Esophagus squamous epithelium (tissue), 5 donors: ENCODE data around the gene TCF4. TPM values are rescaled to one million over a fixed set of nuclear protein-coding genes. Genes with fewer than 3 reads are reported as not detected.

Experiments used
- DNase-seq: peaks from one replicate; lab custom pipeline; 2025; lab: John Stamatoyannopoulos, UW
- H3K27ac ChIP-seq, 4 donors: fragments of 200-600 bp; sonication (generic); one replicate each; pipeline ENCODE4 v1.5.1; 2016 to 2019; ENCODE audit warnings: mild to moderate bottlenecking in 1 of 4
- H3K27me3 ChIP-seq, 4 donors: fragments of 200-600 bp; sonication (generic); 1 replicate in 3 of 4; 2 replicates in 1 of 4; pipeline versions ENCODE4 v1.5.1 to v1.6.0; 2017 to 2021; ENCODE audit warnings: antibody characterized with exemption in 1 of 4
- H3K36me3 ChIP-seq, 3 donors: fragments of 200-600 bp; sonication (generic); one replicate each; pipeline ENCODE4 v1.5.1; 2016 to 2019
- H3K4me1 ChIP-seq, 3 donors: fragments of 200-600 bp; sonication (generic); one replicate each; pipeline ENCODE4 v1.5.1; 2017 to 2019
- H3K4me3 ChIP-seq, 4 donors: fragments of 200-600 bp; sonication (generic); 1 replicate in 3 of 4; 2 replicates in 1 of 4; pipeline ENCODE4 v1.5.1; 2016 to 2019; ENCODE audit warnings: mild to moderate bottlenecking in 2 of 4, moderate library complexity in 1 of 4
- H3K9me3 ChIP-seq, 3 donors: fragments of 200-600 bp; sonication (generic); one replicate each; pipeline ENCODE4 v1.5.1; 2016 to 2019
- CTCF ChIP-seq, 6 experiments: fragments of 450-650 bp in 4 of 6; fragments of 200-600 bp in 2 of 6; sonication (generic) in 2 of 6; IDR thresholded peaks; one replicate each; pipeline ENCODE4 v1.5.1; 2016 to 2019; ENCODE audit warnings: antibody characterized with exemption in 6 of 6, mild to moderate bottlenecking in 4 of 6, moderate library complexity in 4 of 6
- POLR2A ChIP-seq, 4 donors: fragments of 450-650 bp; IDR thresholded peaks; one replicate each; pipeline ENCODE4 v1.6.1; 2017; ENCODE audit warnings: antibody characterized with exemption in 4 of 4, mild to moderate bottlenecking in 4 of 4, moderate library complexity in 3 of 4
- WGBS, 2 donors: methylation state at CpG; one replicate each; pipeline ENCODE4 v1.1.5; 2018; 5-methylcytosine and 5-hydroxymethylcytosine counted together
- intact Hi-C: fragments of 100-400 bp; cut with DNase I; formaldehyde crosslinking; loops from one replicate; pipeline ENCODE4 v1.15.0; 2022
- total RNA-seq, 4 donors: library from RNA; depleted of rRNA; stranded (reverse); fragments of >200 nt; gene quantifications; one replicate each; pipeline ENCODE4 v1.1.0, GENCODE V29; 2016
- donor health status: DM: yes; HTN: yes; CAD: no.

TCF4 gene
- total RNA-seq, 4 donors from 2014 or later = 19.0 to 79.7 (median 26.0) TPM

GRCh38 chr18:55486936-55487335 lies 101.1 kb downstream of the TCF4 start:
- Histone ChIP-seq H3K9me3 (no peaks in the 10 kb centered on the region), H3K27me3 (no peaks in the 10 kb centered on the region), H3K4me1 (peaks cover 0 to 14% (median 8%) of the 10 kb centered on the region in 3 donors), H3K27ac (no peak overlapping the region), H3K36me3 (no peaks in the 10 kb centered on the region), H3K4me3 (no peak overlapping the region)
- no peak for TF ChIP-seq POLR2A (IDR thresholded peaks at IDR 0.05)
- no peak for TF ChIP-seq CTCF (IDR thresholded peaks at IDR 0.05)
- 88 to 97% methylated on average over 3 of the region's 3 CpGs for WGBS, 2 donors
- intact Hi-C loops = no loop called here
- no peak for DNase-seq

- H3K4me1 ChIP-seq = peaks cover 0 to 14% (median 8%) of the 10 kb centered on the region in 3 donors
- 65 to 76% methylated on average over 2 of the region's 2 CpGs for WGBS, 2 donors
- no peak overlapping the region for H3K4me3 ChIP-seq
- H3K36me3 ChIP-seq = no peaks in the 10 kb centered on the region
- H3K9me3 ChIP-seq = no peaks in the 10 kb centered on the region
- H3K27ac ChIP-seq = no peak overlapping the region
- no peak for DNase-seq
- no peaks in the 10 kb centered on the region for H3K27me3 ChIP-seq
- TF ChIP-seq POLR2A (IDR thresholded peaks at IDR 0.05) = no peak
- no peak for TF ChIP-seq CTCF (IDR thresholded peaks at IDR 0.05)
- intact Hi-C loops = no loop called here
Observed at GRCh38 chr18:55485666-55486065, 102.3 kb downstream of the TCF4 start.

GRCh38 chr18:55484773-55485172 lies 103.2 kb downstream of the TCF4 start:
- WGBS, 2 donors = 45 to 78% methylated on average over 2 of the region's 2 CpGs
- no peak overlapping the region for H3K27ac ChIP-seq
- no peak overlapping the region for H3K4me3 ChIP-seq
- intact Hi-C loops = no loop called here
- H3K36me3 ChIP-seq = no peaks in the 10 kb centered on the region
- no peaks in the 10 kb centered on the region for H3K9me3 ChIP-seq
- no peak for DNase-seq
- no peaks in the 10 kb centered on the region for H3K27me3 ChIP-seq
- peaks cover 0 to 16% (median 8%) of the 10 kb centered on the region in 3 donors for H3K4me1 ChIP-seq
- TF ChIP-seq CTCF (IDR thresholded peaks at IDR 0.05) = no peak
- TF ChIP-seq POLR2A (IDR thresholded peaks at IDR 0.05) = no peak

- H3K4me1 ChIP-seq = peaks cover 0 to 20% (median under 1%) of the 10 kb centered on the region in 3 donors
- TF ChIP-seq POLR2A (IDR thresholded peaks at IDR 0.05) = no peak
- no peak for TF ChIP-seq CTCF (IDR thresholded peaks at IDR 0.05)
- H3K4me3 ChIP-seq = no peak overlapping the region
- no peak overlapping the region for H3K27ac ChIP-seq
- WGBS, 2 donors = 78 to 89% methylated on average over 2 of the region's 2 CpGs
- DNase-seq = no peak
- no peaks in the 10 kb centered on the region for H3K9me3 ChIP-seq
- no peaks in the 10 kb centered on the region for H3K27me3 ChIP-seq
- no peaks in the 10 kb centered on the region for H3K36me3 ChIP-seq
- intact Hi-C loops = no loop called here
Observed at GRCh38 chr18:55483266-55483871, 104.6 kb downstream of the TCF4 start.

- Histone ChIP-seq H3K27me3 (no peaks in the 10 kb centered on the region), H3K36me3 (no peaks in the 10 kb centered on the region), H3K4me3 (no peak overlapping the region), H3K27ac (peak overlapping the region in 2 of 4 donors; percentile 51 to 57), H3K9me3 (no peaks in the 10 kb centered on the region), H3K4me1 (peaks cover 0 to 36% (median 0%) of the 10 kb centered on the region in 3 donors)
- intact Hi-C loops = no loop called here
- WGBS, 2 donors = 65 to 74% methylated on average over 7 to 8 of the region's 9 CpGs
- DNase-seq = no peak
- TF ChIP-seq POLR2A (IDR thresholded peaks at IDR 0.05) = no peak
- no peak for TF ChIP-seq CTCF (IDR thresholded peaks at IDR 0.05)
Observed at GRCh38 chr18:55479656-55480420, 108.2 kb downstream of the TCF4 start.
